Stimulated activated CD8-positive, alpha-beta memory T cell treated with anti-CD3 and anti-CD28 coated beads, Interleukin-15, amount 100 ng/mL, for 48 hours (primary cell): Measurements from ENCODE around the gene SLC14A1.

Source experiments
- DNase-seq, 2 donors: peaks; one replicate each; pipeline ENCODE4 v3.0.0-alpha.2; 2020; ENCODE audit warnings: low read depth in 2 of 2

SLC14A1 gene

GRCh38 chr18:45801416-45802004 lies 77.5 kb downstream of the SLC14A1 start:
- DNase-seq: no peak
